Lung (tissue), 12 donors: ENCODE data around the gene DPP9. TPM values are rescaled to one million over a fixed set of nuclear protein-coding genes. Genes with fewer than 3 reads are reported as not detected.
A peak's percentile ranks its signal among the peaks of the same experiment; 100 is the strongest.

Source experiments
- ATAC-seq: fragments of 200-7000 bp; cut with Tn5 transposase; one replicate; pipeline ENCODE4 v1.9.1; 2020; ENCODE audit warnings: moderate number of reproducible peaks; ENCODE audit not compliant: insufficient read depth, low FRiP score
- DNase-seq, 3 donors: peaks; one replicate each; pipeline ENCODE4 v3.0.0-alpha.2; 2013 to 2017
- H3K27ac ChIP-seq, 2 donors: one replicate each; pipeline ENCODE4 v1.5.1; 2013; ENCODE audit warnings: mild to moderate bottlenecking in 2 of 2, moderate library complexity in 2 of 2, control low read depth in 1 of 2, inconsistent platforms in 1 of 2, low read depth in 1 of 2, low read length in 1 of 2
- H3K27me3 ChIP-seq, 3 donors: one replicate each; pipeline ENCODE4 v1.5.1; 2013; ENCODE audit warnings: low read length in 2 of 3; ENCODE audit not compliant: control insufficient read depth in 3 of 3, insufficient read depth in 3 of 3
- H3K36me3 ChIP-seq, 4 donors: one replicate each; pipeline ENCODE4 v1.5.1; 2013; ENCODE audit warnings: low read length in 4 of 4, mild to moderate bottlenecking in 1 of 4, moderate library complexity in 1 of 4; ENCODE audit not compliant: control insufficient read depth in 4 of 4, insufficient read depth in 4 of 4
- H3K4me1 ChIP-seq, 5 donors: one replicate each; pipeline ENCODE4 v1.5.1; 2013; ENCODE audit warnings: low read length in 5 of 5, mild to moderate bottlenecking in 2 of 5, moderate library complexity in 1 of 5; ENCODE audit not compliant: control insufficient read depth in 5 of 5, insufficient read depth in 5 of 5
- H3K4me3 ChIP-seq: one replicate; pipeline ENCODE4 v1.5.1; 2013; ENCODE audit warnings: mild to moderate bottlenecking, control low read depth, moderate library complexity
- H3K9ac ChIP-seq, 2 donors: one replicate each; pipeline ENCODE4 v1.5.1; 2013; ENCODE audit warnings: low read length in 2 of 2, control low read depth in 1 of 2; ENCODE audit not compliant: insufficient read depth in 1 of 2
- H3K9me3 ChIP-seq, 4 donors: one replicate each; pipeline ENCODE4 v1.5.1; 2013; ENCODE audit warnings: low read length in 3 of 4, mild to moderate bottlenecking in 1 of 4, moderate library complexity in 1 of 4; ENCODE audit not compliant: control insufficient read depth in 4 of 4, insufficient read depth in 3 of 4
- CTCF ChIP-seq: IDR thresholded peaks from 2 replicates; pipeline ENCODE4 v1.5.1; 2012; ENCODE audit warnings: mild to moderate bottlenecking; ENCODE audit errors: control extremely low read depth, extremely low read depth
- whole genome bisulfite sequencing, 2 donors: extraction: QIAGEN DNeasy Blood & Tissue Kit; methylation state at CpG; one replicate each; pipeline ENCODE4 v1.1.7; 2013; 5-methylcytosine and 5-hydroxymethylcytosine counted together
- polyA plus RNA-seq, 2 donors: library from polyadenylated mRNA; stranded (reverse); fragments of 200-250 nt; gene quantifications; one replicate each; pipeline ENCODE4 v1.2.1, GENCODE V29; 2013
- total RNA-seq, 2 donors: library from RNA; depleted of rRNA in 1 of 2; stranded (reverse); fragments of >200 nt in 1 of 2; gene quantifications; one replicate each; pipeline ENCODE4 v1.2.1, GENCODE V29; 2014 to 2021
- donor health status: control.
- donor health status: control.
- donor health status: Bipolar disorder and iron deficiency.
- donor health status: healthy.
- donor health status: DM: yes; HTN: yes; CAD: no.

DPP9 gene
- total and polyA plus RNA-seq, 4 donors = 33.2 to 95.5 (median 43.9) TPM

DNA sequence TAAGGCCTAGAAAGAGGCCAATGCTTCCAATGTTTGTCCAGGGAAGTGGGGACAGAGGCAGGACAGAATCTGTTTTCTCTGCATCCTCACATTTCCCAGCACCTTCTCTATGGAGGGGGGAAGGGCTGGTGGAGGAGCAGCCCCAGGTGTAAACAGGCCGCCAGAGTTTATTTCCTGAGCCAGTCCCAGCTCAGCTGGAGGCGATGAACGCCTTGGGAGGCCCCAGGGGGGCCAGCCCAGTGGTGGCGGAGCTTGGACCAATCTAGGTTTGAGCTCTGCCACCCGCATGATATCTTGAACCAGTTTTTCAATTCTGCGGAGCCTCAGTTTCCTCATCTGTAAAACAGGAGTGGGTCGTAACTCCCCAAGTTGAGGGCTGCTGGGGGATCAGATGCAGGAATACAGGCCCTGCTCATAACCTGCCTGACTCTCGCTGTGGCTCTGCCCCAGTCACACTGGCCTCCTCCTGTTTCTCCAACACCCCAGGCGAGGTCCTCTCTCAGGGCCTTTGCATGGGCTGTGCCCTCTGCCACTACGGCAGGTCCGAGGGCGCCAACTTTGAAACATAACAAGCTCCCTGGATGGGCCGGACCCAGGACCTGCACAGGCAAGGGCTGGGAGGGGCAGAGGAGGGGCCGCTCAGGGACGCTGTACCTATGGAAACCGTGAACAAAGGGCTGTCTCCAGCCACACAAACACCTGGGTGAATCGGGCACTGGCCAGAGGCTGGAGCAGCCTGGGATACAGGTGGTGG lies 83.2 kb downstream of the DPP9 start:
- Histone ChIP-seq H3K9me3 (no peaks in the 10 kb centered on the region), H3K4me1 (peaks cover 0 to 13% (median 0%) of the 10 kb centered on the region in 5 donors), H3K27me3 (no peaks in the 10 kb centered on the region), H3K4me3 (peak overlapping the region; percentile 78), H3K36me3 (peaks cover 0 to 3% (median 0%) of the 10 kb centered on the region in 4 donors), H3K9ac (no peak overlapping the region), H3K27ac (peak overlapping the region in 1 of 2 donors; percentile 66)
- ATAC-seq (no peak), DNase-seq (no peak)
- WGBS, 2 donors = 72 to 76% methylated on average over 17 of the region's 17 CpGs
- TF ChIP-seq CTCF = no peak

DNA sequence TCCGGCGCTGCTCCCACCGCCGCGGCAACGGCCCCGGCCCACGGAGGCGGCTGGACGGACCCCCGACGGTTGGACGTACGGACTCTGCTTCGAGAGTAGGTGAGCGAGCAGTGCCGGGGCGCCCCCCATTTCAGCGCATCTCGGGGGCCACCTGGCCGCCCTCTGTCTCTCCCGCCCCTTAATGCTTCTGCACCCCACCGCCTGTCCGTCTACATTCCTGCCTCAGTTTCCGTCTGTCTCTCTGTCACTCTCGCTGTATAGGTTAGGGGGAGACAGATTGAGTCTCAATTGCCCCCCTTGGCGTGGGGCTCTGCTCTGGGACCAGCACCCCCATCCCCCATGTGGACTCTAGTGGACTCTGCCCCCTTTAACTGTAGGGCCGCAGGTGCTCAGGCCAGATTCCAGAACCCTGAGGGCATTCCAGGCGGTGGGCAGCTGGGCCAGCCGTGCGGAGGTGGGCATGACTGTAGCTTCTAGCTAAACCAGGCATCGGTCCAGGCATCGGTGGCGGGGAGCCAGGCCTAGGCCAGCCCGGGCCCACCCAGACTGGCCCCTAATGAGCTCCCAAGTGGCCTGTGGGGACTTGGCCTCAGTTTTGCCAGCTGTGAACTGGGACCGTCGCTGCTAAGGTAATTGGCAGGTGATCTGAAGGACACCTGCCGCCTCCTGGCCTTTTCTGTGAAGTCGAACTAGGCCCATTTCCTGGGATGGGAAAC lies 84.0 kb downstream of the DPP9 start:
- Histone ChIP-seq H3K9ac (peak overlapping the region; percentile 32 to 46), H3K27ac (peak overlapping the region in 1 of 2 donors; percentile 66), H3K4me1 (peaks cover 0 to 13% (median 0%) of the 10 kb centered on the region in 5 donors), H3K36me3 (peaks cover 0 to 3% (median 0%) of the 10 kb centered on the region in 4 donors), H3K9me3 (no peaks in the 10 kb centered on the region), H3K4me3 (peak overlapping the region; percentile 78), H3K27me3 (no peaks in the 10 kb centered on the region)
- DNase-seq (peak in 2 of 3 donors; percentile 23 to 35), ATAC-seq (no peak)
- no peak for TF ChIP-seq CTCF
- WGBS, 2 donors = 9 to 12% methylated on average over 27 to 39 of the region's 39 CpGs

DNA sequence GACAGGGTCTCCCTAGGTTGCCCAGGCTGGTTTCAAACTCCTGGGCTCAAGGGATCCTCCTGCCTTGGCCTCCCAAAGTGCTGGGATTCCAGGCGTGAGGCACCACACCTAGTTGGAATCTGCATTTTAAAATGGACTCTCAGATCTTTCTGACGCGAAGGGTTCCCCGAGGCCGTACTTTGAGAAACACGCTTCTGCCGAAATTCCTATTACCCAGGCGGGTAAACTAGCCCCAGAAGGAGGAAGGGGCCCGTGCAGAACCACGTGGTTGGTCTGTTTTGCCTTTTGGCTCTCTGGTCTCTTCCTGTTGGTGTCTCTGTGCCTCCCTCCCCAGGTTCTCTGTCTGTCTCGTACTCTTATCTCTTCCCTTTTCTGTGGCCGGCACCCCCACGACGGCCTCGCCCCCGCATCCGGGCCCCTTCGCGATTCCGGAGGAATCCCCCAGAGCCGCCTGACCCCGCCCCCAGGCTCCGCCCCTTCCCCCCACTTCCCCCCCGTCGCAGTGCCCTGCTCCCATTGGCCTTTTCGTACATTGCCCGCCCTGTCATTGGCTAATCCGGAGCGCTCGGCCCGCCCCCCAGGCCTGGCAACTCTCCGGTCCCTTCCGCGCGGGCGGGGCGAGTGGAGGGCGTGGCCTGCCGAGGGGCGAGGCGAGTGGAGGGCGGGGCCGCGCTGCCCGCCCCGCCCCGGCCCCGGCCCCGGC lies 84.7 kb downstream of the DPP9 start, which contains the start of gene TNFAIP8L1:
Gene TNFAIP8L1, plus strand, starts transcription at position 689 of the 703 bp plus-strand sequence. CDS start 12,354 bp downstream, outside the sequence.
- ATAC-seq (peak; percentile 94), DNase-seq (peak; percentile 96 to 97 (median 96))
- Histone ChIP-seq H3K27me3 (no peaks in the 10 kb centered on the region), H3K9ac (peak within 1 kb of the TSS; percentile 46 to 47), H3K27ac (peak within 1 kb of the TSS; percentile 52 to 77), H3K4me3 (peak within 1 kb of the TSS; percentile 78), H3K36me3 (peaks cover 0 to 3% (median 0%) of the 10 kb centered on the region in 4 donors), H3K9me3 (no peaks in the 10 kb centered on the region), H3K4me1 (peaks cover 0 to 13% (median 0%) of the 10 kb centered on the region in 5 donors)
- WGBS, 2 donors = 1 to 2% methylated on average over 34 to 49 of the region's 49 CpGs
- no peak for TF ChIP-seq CTCF
